ENCODE results near the gene DBNDD1.

Gene DBNDD1

DNA sequence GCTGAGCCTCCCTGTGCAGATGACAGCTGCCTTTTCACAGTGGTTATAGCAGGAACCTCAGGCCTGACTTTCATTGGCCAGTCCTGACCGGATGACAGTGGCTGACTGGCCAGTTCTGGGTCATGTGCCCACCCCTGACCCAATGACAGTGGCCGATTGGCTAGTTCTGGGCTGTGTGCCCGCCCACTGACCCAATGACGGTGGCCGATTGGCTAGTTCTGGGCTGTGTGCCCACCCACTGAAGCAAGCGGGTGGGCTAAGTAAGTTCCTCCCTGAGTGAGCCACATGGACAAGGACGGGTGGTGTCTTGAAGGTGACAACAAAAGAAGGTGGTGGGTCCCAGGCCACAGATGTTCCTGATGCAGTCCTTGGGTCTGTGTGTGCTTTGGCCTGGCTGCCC lies 61.2 kb downstream of the DBNDD1 start:
- no peak for DNase-seq

DNA sequence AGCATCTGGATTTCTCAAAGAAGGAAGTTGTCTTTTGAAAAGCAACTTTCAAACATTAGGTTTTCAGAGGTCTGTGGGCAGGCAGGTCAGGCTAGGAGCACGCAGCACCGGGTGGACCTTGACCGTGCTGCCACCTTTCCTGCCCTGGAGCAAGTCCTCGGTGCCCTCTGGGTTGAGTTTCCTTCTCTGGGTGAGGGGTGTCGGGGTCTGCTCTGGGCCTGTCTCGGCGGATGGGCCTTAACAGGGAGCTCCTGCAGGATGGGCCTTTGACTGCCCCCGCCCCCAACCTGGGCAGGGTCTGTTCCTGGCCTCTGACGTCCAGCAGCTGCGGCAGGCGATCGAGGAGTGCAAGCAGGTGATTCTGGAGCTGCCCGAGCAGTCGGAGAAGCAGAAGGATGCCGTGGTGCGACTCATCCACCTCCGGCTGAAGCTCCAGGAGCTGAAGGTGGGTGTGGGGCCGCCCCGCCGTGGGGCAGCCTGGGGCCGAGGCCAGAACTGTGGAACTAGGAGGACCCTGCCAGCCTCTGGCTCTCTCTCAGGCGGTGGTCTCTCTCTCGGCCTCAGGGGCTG lies 62.0 kb downstream of the DBNDD1 start:
- DNase-seq, result no peak

DNA sequence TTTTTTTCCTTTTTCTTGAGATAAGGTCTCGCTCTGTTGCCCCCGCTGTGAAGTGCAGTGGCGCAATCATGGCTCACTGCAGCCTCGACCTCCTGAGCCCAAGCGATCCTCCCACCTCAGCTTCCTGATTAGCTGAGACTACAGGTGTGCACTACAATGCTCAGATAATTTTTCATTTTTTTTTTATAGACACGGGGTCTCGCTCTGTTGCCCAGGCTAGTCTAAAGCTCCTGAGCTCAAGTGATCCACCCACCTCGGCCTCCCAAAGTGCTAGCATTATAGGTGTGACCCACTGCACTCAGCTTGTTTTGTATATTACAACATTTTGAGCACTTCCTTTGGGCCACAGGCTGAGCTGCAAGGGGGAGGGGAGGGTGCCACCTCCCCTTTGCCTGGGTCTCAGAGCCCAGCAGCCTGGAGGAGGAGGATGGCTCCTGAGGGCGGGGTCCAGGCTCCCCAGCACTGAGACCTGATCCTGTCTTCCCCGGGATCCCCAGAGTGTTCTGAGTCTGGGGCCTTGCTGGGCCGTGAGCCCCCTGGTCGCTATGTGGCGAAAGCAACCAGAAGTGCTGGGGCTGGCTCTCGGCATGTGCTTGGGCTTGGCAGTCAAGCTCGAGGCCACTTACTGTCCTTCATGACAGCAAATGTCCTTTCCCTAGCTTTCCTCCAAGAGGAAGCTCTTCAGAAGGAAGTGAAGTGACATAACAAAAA lies 62.6 kb downstream of the DBNDD1 start:
- DNase-seq, result no peak

DNA sequence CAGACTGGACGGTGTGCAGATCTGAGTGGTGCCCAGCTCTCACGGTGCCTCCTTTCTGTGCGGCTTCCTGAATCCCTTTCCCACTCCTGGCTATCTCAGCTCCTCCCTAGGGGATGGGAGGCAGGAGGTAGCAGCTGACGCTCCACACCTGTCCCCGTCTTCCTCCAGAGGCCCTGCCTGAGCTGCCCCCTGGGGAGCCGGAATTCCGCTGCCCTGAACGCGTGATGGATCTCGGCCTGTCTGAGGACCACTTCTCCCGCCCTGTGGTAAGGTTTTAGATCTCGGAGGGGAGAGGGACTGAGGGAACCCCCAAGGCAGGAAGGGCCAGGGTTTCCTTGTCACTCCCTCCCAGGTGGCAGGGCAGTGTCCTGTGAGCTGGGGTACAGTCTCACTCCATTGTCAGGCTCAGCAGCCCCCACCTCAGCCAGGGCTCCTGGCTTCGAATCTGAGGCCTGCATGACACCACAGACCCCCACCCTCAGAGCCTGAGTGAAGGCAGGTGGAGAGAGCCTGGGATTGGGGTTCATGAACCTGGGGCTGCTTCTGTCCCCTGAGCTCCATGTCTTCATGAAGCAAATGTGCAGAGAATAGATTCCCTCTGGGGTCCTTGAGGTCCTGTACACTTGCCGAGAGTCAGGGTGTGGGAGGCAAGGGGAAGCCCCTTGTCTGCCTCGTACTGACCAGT lies 64.1 kb downstream of the DBNDD1 start:
- DNase-seq, result no peak
